Astrocyte (in vitro differentiated cells and primary cell): ENCODE measurements around the gene STIL. TPM values are rescaled to one million over a fixed set of nuclear protein-coding genes. Genes with fewer than 3 reads are reported as not detected.

Source experiments
- DNase-seq: peaks from one replicate; pipeline ENCODE4 v3.0.0-alpha.2; 2010; ENCODE audit warnings: low read depth
- FAIRE-seq: peaks from 2 replicates; lab custom pipeline; 2011; peaks lifted over from hg19 to GRCh38; lab: Jason Lieb, UNC
- H2AFZ ChIP-seq: 2 replicates; pipeline ENCODE4 v1.6.0; 2012; ENCODE audit warnings: low read depth, low read length, inconsistent platforms
- H3K27ac ChIP-seq: 2 replicates; pipeline ENCODE4 v1.5.1; 2011; ENCODE audit warnings: low read depth, low read length, inconsistent platforms
- H3K27me3 ChIP-seq: 2 replicates; pipeline ENCODE4 v1.6.0; 2011; ENCODE audit warnings: low read length, inconsistent platforms; ENCODE audit not compliant: insufficient read depth
- H3K36me3 ChIP-seq: 2 replicates; pipeline ENCODE4 v1.5.1; 2011; ENCODE audit warnings: low read length, inconsistent platforms; ENCODE audit not compliant: insufficient read depth
- H3K4me1 ChIP-seq: 2 replicates; pipeline ENCODE4 v1.5.1; 2011; ENCODE audit warnings: low read length, inconsistent platforms; ENCODE audit not compliant: insufficient read depth
- H3K4me2 ChIP-seq: 2 replicates; pipeline ENCODE4 v1.6.0; 2012; ENCODE audit warnings: low read length, inconsistent platforms
- H3K4me3 ChIP-seq: 2 replicates; pipeline ENCODE4 v1.5.1; 2011; ENCODE audit warnings: low read depth, mild to moderate bottlenecking, low read length, inconsistent platforms; ENCODE audit not compliant: insufficient read depth
- H3K79me2 ChIP-seq: 2 replicates; pipeline ENCODE4 v1.6.0; 2012; ENCODE audit warnings: mild to moderate bottlenecking, low read length, inconsistent platforms; ENCODE audit not compliant: insufficient read depth
- H3K9ac ChIP-seq: 2 replicates; pipeline ENCODE4 v1.6.0; 2012; ENCODE audit warnings: mild to moderate bottlenecking, low read length, inconsistent platforms
- H3K9me3 ChIP-seq: 2 replicates; pipeline ENCODE4 v1.5.1; 2012; ENCODE audit warnings: low read depth, mild to moderate bottlenecking, low read length, inconsistent platforms; ENCODE audit not compliant: insufficient read depth
- H4K20me1 ChIP-seq: 2 replicates; pipeline ENCODE4 v1.6.0; 2012; ENCODE audit warnings: low read length, inconsistent platforms; ENCODE audit not compliant: insufficient read depth
- H3K27ac Mint-ChIP-seq: one replicate; pipeline ENCODE4 v1.8.0; 2021; ENCODE audit warnings: mild to moderate bottlenecking, mixed read lengths; ENCODE audit not compliant: unreplicated experiment
- H3K27me3 Mint-ChIP-seq: one replicate; pipeline ENCODE4 v1.8.0; 2021; ENCODE audit warnings: low read depth, mixed read lengths; ENCODE audit not compliant: unreplicated experiment
- H3K36me3 Mint-ChIP-seq: one replicate; pipeline ENCODE4 v1.8.0; 2021; ENCODE audit warnings: low read depth, mixed read lengths; ENCODE audit not compliant: unreplicated experiment
- H3K4me1 Mint-ChIP-seq: one replicate; pipeline ENCODE4 v1.8.0; 2021; ENCODE audit warnings: low read depth, mixed read lengths; ENCODE audit not compliant: unreplicated experiment
- H3K4me3 Mint-ChIP-seq: one replicate; pipeline ENCODE4 v1.8.0; 2021; ENCODE audit warnings: mild to moderate bottlenecking, moderate library complexity, mixed read lengths; ENCODE audit not compliant: unreplicated experiment
- H3K9me3 Mint-ChIP-seq: one replicate; pipeline ENCODE4 v1.8.0; 2021; ENCODE audit warnings: mild to moderate bottlenecking, mixed read lengths; ENCODE audit not compliant: unreplicated experiment
- EZH2 ChIP-seq: IDR thresholded peaks from 2 replicates; pipeline ENCODE4 v1.6.1; 2012; ENCODE audit warnings: mild to moderate bottlenecking, low read length, inconsistent platforms; ENCODE audit not compliant: insufficient read depth
- total RNA-seq: library from RNA; stranded (reverse); gene quantifications from 2 replicates; pipeline ENCODE4 v1.2.1, GENCODE V29; 2021
- TF ChIP-seq, protein P1 (sequence below): IDR thresholded peaks from 2 replicates; pipeline ENCODE4 v1.5.1; 2011; ENCODE audit warnings: low read depth, mild to moderate bottlenecking, inconsistent platforms, low read length, moderate library complexity; ENCODE audit not compliant: insufficient read depth

The STIL gene
- total RNA-seq, 1 donor from 2014 or later = 8.8 TPM

- Mint-ChIP-seq H3K4me3 (peak overlapping the region; percentile 54), H3K9me3 (peaks cover 2% of the 10 kb centered on the region), H3K4me1 (peaks cover 3% of the 10 kb centered on the region), H3K27ac (no peak overlapping the region), H3K27me3 (peaks cover 36% of the 10 kb centered on the region), H3K36me3 (no peaks in the 10 kb centered on the region)
- H2AFZ ChIP-seq = no peak overlapping the region
- TF ChIP-seq, protein P1, sequence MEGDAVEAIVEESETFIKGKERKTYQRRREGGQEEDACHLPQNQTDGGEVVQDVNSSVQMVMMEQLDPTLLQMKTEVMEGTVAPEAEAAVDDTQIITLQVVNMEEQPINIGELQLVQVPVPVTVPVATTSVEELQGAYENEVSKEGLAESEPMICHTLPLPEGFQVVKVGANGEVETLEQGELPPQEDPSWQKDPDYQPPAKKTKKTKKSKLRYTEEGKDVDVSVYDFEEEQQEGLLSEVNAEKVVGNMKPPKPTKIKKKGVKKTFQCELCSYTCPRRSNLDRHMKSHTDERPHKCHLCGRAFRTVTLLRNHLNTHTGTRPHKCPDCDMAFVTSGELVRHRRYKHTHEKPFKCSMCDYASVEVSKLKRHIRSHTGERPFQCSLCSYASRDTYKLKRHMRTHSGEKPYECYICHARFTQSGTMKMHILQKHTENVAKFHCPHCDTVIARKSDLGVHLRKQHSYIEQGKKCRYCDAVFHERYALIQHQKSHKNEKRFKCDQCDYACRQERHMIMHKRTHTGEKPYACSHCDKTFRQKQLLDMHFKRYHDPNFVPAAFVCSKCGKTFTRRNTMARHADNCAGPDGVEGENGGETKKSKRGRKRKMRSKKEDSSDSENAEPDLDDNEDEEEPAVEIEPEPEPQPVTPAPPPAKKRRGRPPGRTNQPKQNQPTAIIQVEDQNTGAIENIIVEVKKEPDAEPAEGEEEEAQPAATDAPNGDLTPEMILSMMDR = no peak
- no peak for TF ChIP-seq EZH2
- H4K20me1 ChIP-seq = no peaks in the 10 kb centered on the region
- H3K4me2 ChIP-seq = no peak overlapping the region
- no peaks in the 10 kb centered on the region for H3K9me3 ChIP-seq
- H3K27ac ChIP-seq = no peak overlapping the region
- DNase-seq = no peak
- H3K4me3 ChIP-seq = no peak overlapping the region
- H3K9ac ChIP-seq = no peak overlapping the region
- no peak for FAIRE-seq
- no peaks in the 10 kb centered on the region for H3K36me3 ChIP-seq
- H3K27me3 ChIP-seq = no peaks in the 10 kb centered on the region
- H3K4me1 ChIP-seq = peaks cover 8% of the 10 kb centered on the region
- no peaks in the 10 kb centered on the region for H3K79me2 ChIP-seq
Measured at GRCh38 chr1:47209091-47209490, 104.9 kb downstream of the STIL start.

GRCh38 chr1:47208374-47208850 is 105.5 kb downstream of the STIL start:
- Mint-ChIP-seq H3K27me3 (peaks cover 37% of the 10 kb centered on the region), H3K27ac (no peak overlapping the region), H3K4me1 (peaks cover 3% of the 10 kb centered on the region), H3K36me3 (no peaks in the 10 kb centered on the region), H3K4me3 (no peak overlapping the region), H3K9me3 (peaks cover 2% of the 10 kb centered on the region)
- H4K20me1 ChIP-seq = no peaks in the 10 kb centered on the region
- H3K4me2 ChIP-seq = peak overlapping the region; percentile 15
- H3K27me3 ChIP-seq = no peaks in the 10 kb centered on the region
- H3K9me3 ChIP-seq = no peaks in the 10 kb centered on the region
- peaks cover 8% of the 10 kb centered on the region for H3K4me1 ChIP-seq
- H3K79me2 ChIP-seq = no peaks in the 10 kb centered on the region
- H2AFZ ChIP-seq = no peak overlapping the region
- DNase-seq (no peak), FAIRE-seq (no peak)
- TF ChIP-seq, protein P1 = no peak
- TF ChIP-seq EZH2 = no peak
- no peak overlapping the region for H3K27ac ChIP-seq
- H3K9ac ChIP-seq = no peak overlapping the region
- no peak overlapping the region for H3K4me3 ChIP-seq
- H3K36me3 ChIP-seq = no peaks in the 10 kb centered on the region

- Histone ChIP-seq H3K4me3 (no peak overlapping the region), H3K27ac (no peak overlapping the region), H3K9ac (no peak overlapping the region), H3K4me2 (peak overlapping the region; percentile 15), H3K9me3 (no peaks in the 10 kb centered on the region), H2AFZ (no peak overlapping the region), H3K79me2 (no peaks in the 10 kb centered on the region), H3K27me3 (no peaks in the 10 kb centered on the region), H3K36me3 (no peaks in the 10 kb centered on the region), H3K4me1 (peaks cover 8% of the 10 kb centered on the region), H4K20me1 (no peaks in the 10 kb centered on the region)
- Mint-ChIP-seq H3K9me3 (peaks cover 6% of the 10 kb centered on the region), H3K4me1 (peaks cover 3% of the 10 kb centered on the region), H3K27me3 (peaks cover 37% of the 10 kb centered on the region), H3K27ac (no peak overlapping the region), H3K36me3 (no peaks in the 10 kb centered on the region), H3K4me3 (no peak overlapping the region)
- FAIRE-seq (no peak), DNase-seq (no peak)
- TF ChIP-seq, protein P1 = no peak
- TF ChIP-seq EZH2 = no peak
Measured at GRCh38 chr1:47207803-47208373, 106.1 kb downstream of the STIL start.
